ENCODE measurements around the gene MAPKAPK5. TPM values are rescaled to one million over a fixed set of nuclear protein-coding genes. Genes with fewer than 3 reads are reported as not detected.
A peak's percentile ranks its signal among the peaks of the same experiment; 100 is the strongest.
"Not testable (repeated sequence)": the region's sequence is repeated elsewhere in the genome, so short reads cannot be mapped to it uniquely, and the experiment has no call there.

The MAPKAPK5 gene
- total and polyA plus RNA-seq, 3 experiments from 2014 or later = 47.6 to 72.1 (median 69.8) TPM

DNA sequence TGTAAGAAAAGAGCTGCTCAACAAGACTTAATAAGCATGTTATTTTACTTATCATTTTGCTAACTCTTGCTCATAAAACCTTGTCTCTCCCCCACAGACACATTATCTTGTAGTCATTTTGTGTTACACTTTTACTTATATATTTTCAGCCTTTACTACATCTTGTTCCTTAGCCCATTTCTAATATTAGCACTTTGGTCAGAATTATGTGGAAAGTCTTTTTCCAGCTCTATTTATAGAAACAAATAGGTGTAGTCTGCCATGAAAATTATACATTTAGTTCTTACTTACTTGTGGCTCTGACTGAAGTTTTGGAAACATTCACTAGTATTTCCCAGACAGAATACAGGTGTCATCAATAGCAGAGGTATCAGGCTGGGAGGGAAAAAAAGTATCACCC, 94.8 kb downstream of the MAPKAPK5 start:
- CTCF ChIA-PET = no interaction called here
- Mint-ChIP-seq H3K27ac (peak overlapping the region in 2 of 8 donors; percentile 7 to 70), H3K36me3 (peaks cover 5 to 59% (median 20%) of the 10 kb centered on the region in 3 donors), H3K9me3 (no peaks in the 10 kb centered on the region), H3K4me3 (no peak overlapping the region), H3K27me3 (no peaks in the 10 kb centered on the region), H3K4me1 (peaks cover 0 to 1% (median 0%) of the 10 kb centered on the region in 3 donors)
- no peak for DNase-seq
- Histone ChIP-seq H3K4me1 (ENCODE audit: insufficient read depth, low read length) (no peaks in the 10 kb centered on the region), H3K27me3 (ENCODE audit: insufficient read depth, low read length, poor library complexity, severe bottlenecking) (no peaks in the 10 kb centered on the region), H3K27ac (ENCODE audit: low read depth, low read length) (no peak overlapping the region), H3K36me3 (ENCODE audit: insufficient read depth, low read length) (peaks cover 12% of the 10 kb centered on the region), H3K4me3 (ENCODE audit: low read length) (no peak overlapping the region), H3K9me3 (ENCODE audit: low read length) (no peaks in the 10 kb centered on the region)
- POLR2A ChIA-PET = no interaction called here

DNA sequence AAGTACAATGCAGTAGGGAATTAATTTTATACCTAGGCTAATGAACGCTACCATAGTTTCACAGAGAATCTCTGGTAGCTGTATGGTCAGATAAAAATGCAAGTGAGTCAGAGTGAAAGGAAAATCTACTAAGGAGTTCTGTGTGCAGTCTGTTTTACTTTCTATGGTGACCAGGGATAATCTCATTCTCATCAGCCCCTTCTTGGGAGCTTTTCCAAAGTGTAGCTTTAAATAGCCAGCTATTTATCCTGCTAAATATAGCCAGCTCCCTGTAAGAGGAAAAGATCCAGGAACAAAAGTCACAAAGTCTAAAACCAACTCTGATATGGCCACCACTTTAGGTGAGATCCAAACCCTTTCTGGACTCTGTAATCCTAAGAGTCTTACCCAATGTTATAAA, 95.4 kb downstream of the MAPKAPK5 start:
- no peaks in the 10 kb centered on the region for H3K27me3 Mint-ChIP-seq
- no peak for DNase-seq

DNA sequence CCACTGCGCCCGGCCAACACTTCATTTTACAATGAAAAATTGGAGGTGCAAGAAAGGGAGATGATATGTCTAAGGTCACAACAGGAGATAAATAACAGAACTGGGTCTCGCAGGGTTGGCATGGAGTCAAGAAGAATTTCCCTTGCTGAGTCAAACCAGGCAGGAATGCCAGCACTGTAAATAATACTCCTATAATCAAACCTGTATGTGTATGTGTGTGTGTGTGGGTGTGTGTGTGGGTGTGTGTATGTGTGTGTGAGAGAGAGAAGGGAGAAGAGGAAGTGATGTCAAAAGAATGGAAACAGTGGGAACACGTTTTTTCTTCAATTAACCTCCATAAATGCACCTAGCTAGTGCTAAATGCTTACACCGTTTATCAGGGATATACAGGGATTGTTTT, 100.5 kb downstream of the MAPKAPK5 start:
- no peak for DNase-seq
- CTCF ChIA-PET = interaction anchor here (5.0 kb wide), 1 partner anchor 71 kb away, joined by 71 read pairs; the partner anchor contains the start of genes ERP29 and TMEM116

More for the DNA sequence above, 95.4 kb downstream of the MAPKAPK5 start:
- ChIA-PET POLR2A (no interaction called here), CTCF (interaction anchor here (4.7 kb wide), 1 partner anchor 76 kb away, joined by 28 read pairs; the partner anchor contains the start of genes ERP29 and TMEM116)
- Mint-ChIP-seq H3K4me1 (peaks cover 0 to 1% (median 0%) of the 10 kb centered on the region in 3 donors), H3K27ac (peak overlapping the region in 1 of 8 donors; percentile 66), H3K4me3 (no peak overlapping the region), H3K9me3 (no peaks in the 10 kb centered on the region), H3K36me3 (peaks cover 5 to 54% (median 18%) of the 10 kb centered on the region in 3 donors)
- no peak overlapping the region for H3K27ac ChIP-seq (ENCODE audit: low read depth, low read length)
- H3K4me1 ChIP-seq (ENCODE audit: insufficient read depth, low read length) = no peaks in the 10 kb centered on the region
- peaks cover 12% of the 10 kb centered on the region for H3K36me3 ChIP-seq (ENCODE audit: insufficient read depth, low read length)
- H3K9me3 ChIP-seq (ENCODE audit: low read length) = no peaks in the 10 kb centered on the region
- no peak overlapping the region for H3K4me3 ChIP-seq (ENCODE audit: low read length)
- no peaks in the 10 kb centered on the region for H3K27me3 ChIP-seq (ENCODE audit: insufficient read depth, low read length, poor library complexity, severe bottlenecking)

DNA sequence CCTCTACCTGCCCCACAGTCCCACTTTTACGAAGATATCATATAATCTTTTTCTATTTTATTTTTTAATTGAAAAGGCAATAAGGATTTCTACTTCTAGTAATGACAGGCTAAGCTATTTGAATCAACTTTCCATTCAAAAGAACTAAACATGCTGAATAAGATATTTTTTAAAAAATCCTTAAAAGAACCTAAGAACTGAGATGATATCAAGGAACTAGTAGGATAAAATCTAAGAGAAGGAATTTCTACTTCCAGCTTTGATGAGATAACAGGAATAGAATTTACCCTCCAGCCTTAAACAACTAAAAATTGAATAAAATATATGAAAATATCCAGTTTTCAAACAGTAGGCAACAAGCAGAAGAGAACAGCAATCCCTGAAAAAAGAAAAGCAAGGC, 101.9 kb downstream of the MAPKAPK5 start:
- Mint-ChIP-seq H3K36me3 (peaks cover 0 to 18% (median 4%) of the 10 kb centered on the region in 3 donors), H3K4me3 (no peak overlapping the region), H3K9me3 (no peaks in the 10 kb centered on the region), H3K4me1 (peaks cover 13 to 20% (median 17%) of the 10 kb centered on the region in 3 donors), H3K27ac (no peak overlapping the region), H3K27me3 (no peaks in the 10 kb centered on the region)
- ChIA-PET CTCF (interaction anchor here (0.7 to 5.0 kb wide), 8 partner anchors 50 to 444 kb away, joined by 3 to 71 read pairs (median 5); partner anchors contain the start of genes ERP29 and TMEM116), POLR2A (interaction anchor here (0.5 to 3.5 kb wide), 3 partner anchors 70 to 134 kb away, joined by 3 to 60 read pairs (median 3); partner anchors contain the start of genes ERP29 and TMEM116)
- peaks cover 16% of the 10 kb centered on the region for H3K4me1 ChIP-seq (ENCODE audit: insufficient read depth, low read length)
- DNase-seq = no peak
- H3K4me3 ChIP-seq (ENCODE audit: low read length) = no peak overlapping the region
- H3K36me3 ChIP-seq (ENCODE audit: insufficient read depth, low read length) = no peaks in the 10 kb centered on the region
- H3K27me3 ChIP-seq (ENCODE audit: insufficient read depth, low read length, poor library complexity, severe bottlenecking) = no peaks in the 10 kb centered on the region
- no peak overlapping the region for H3K27ac ChIP-seq (ENCODE audit: low read depth, low read length)
- no peaks in the 10 kb centered on the region for H3K9me3 ChIP-seq (ENCODE audit: low read length)

More for the DNA sequence above, 100.5 kb downstream of the MAPKAPK5 start:
- H3K36me3 ChIP-seq (ENCODE audit: insufficient read depth, low read length) = peaks cover 6% of the 10 kb centered on the region
- no peak overlapping the region for H3K27ac ChIP-seq (ENCODE audit: low read depth, low read length)
- peaks cover 16% of the 10 kb centered on the region for H3K4me1 ChIP-seq (ENCODE audit: insufficient read depth, low read length)
- H3K9me3 Mint-ChIP-seq = no peaks in the 10 kb centered on the region
- peaks cover 0 to 23% (median 2%) of the 10 kb centered on the region in 3 donors for H3K36me3 Mint-ChIP-seq
- H3K4me3 Mint-ChIP-seq = no peak overlapping the region
- peak overlapping the region in 2 of 8 donors; percentile 1 to 88 for H3K27ac Mint-ChIP-seq
- H3K27me3 Mint-ChIP-seq = no peaks in the 10 kb centered on the region
- no peaks in the 10 kb centered on the region for H3K9me3 ChIP-seq (ENCODE audit: low read length)
- POLR2A ChIA-PET = no interaction called here
- H3K27me3 ChIP-seq (ENCODE audit: insufficient read depth, low read length, poor library complexity, severe bottlenecking) = no peaks in the 10 kb centered on the region
- no peak overlapping the region for H3K4me3 ChIP-seq (ENCODE audit: low read length)
- peaks cover 11 to 17% (median 15%) of the 10 kb centered on the region in 3 donors for H3K4me1 Mint-ChIP-seq

DNA sequence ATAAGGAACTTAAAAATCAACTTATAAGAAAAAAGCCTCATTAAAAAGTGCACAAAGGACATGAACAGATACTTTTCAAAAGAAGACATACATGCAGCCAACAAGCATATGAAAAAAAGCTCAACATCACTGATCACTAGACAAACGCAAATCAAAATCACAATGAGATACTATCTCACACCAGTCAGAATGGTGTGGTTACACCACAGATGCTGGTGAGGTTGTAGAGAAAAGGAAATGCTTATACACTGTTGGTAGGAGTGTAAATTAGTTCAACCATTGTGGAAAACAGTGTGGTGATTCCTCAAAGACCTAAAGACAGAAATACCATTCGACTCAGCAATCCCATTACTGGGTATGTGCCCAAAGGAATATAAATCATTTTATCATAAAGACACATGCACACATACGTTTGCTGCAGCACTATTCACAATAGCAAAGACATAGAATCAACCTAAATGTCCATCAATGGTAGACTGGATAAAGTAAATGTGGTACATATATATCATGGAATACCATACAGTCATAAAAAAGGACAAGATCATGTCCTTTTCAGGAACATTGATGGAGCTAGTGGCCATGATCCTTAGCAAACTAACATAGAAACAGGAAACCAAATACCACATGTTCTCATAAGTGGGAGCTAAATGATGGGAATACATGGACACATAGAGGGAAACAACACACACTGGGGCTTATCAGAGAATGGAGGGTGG, 109.1 kb downstream of the MAPKAPK5 start:
- H3K4me1 ChIP-seq (ENCODE audit: insufficient read depth, low read length) = peaks cover 19% of the 10 kb centered on the region
- Mint-ChIP-seq H3K36me3 (peaks cover 13 to 32% (median 19%) of the 10 kb centered on the region in 3 donors), H3K4me3 (peak overlapping the region in 5 of 7 donors; percentile 10 to 46 (median 33)), H3K4me1 (peaks cover 37 to 62% (median 49%) of the 10 kb centered on the region in 3 donors), H3K27ac (peak overlapping the region in 7 of 8 donors; percentile 18 to 90 (median 55))
- H3K27me3 Mint-ChIP-seq; H3K27ac ChIP-seq (ENCODE audit: low read depth, low read length); H3K27me3 ChIP-seq (ENCODE audit: insufficient read depth, low read length, poor library complexity, severe bottlenecking); H3K36me3 ChIP-seq (ENCODE audit: insufficient read depth, low read length); H3K4me3 ChIP-seq (ENCODE audit: low read length); H3K9me3 ChIP-seq (ENCODE audit: low read length); H3K9me3 Mint-ChIP-seq: not testable (repeated sequence)
- peak in 2 of 5 donors; percentile 14 to 18 for DNase-seq
- POLR2A ChIA-PET = interaction anchor here (2.2 kb wide), 1 partner anchor 61 kb away, joined by 7 read pairs; the partner anchor contains the start of genes ERP29 and TMEM116
- CTCF ChIA-PET = interaction anchor here (1.1 to 1.4 kb wide), 3 partner anchors 33 to 48 kb away, joined by 3 to 4 read pairs (median 3); no protein-coding TSS in a partner anchor

Other genes with a start within 250 kb of the MAPKAPK5 start
- 10 to 100 TPM; 39.9 to 44.9 TPM for gene ATXN2, start 242.9 kb upstream of the MAPKAPK5 start, total RNA-seq
- 27.7 TPM for gene ATXN2, start 242.9 kb upstream of the MAPKAPK5 start, polyA plus RNA-seq
- 10 to 100 TPM; 23.2 to 25.9 TPM for gene BRAP, start 156.3 kb upstream of the MAPKAPK5 start, total RNA-seq
- gene BRAP, start 156.3 kb upstream of the MAPKAPK5 start, polyA plus RNA-seq = 27.5 TPM
- 10 to 100 TPM; 20.7 to 21.6 TPM for gene ACAD10, start 156.2 kb upstream of the MAPKAPK5 start, total RNA-seq
- gene ACAD10, start 156.2 kb upstream of the MAPKAPK5 start, polyA plus RNA-seq = 13.0 TPM
- 1 to 10 TPM; 1.2 to 1.4 TPM for gene ALDH2, start 75.3 kb upstream of the MAPKAPK5 start, total RNA-seq
- gene ALDH2, start 75.3 kb upstream of the MAPKAPK5 start, polyA plus RNA-seq = 0.45 TPM
- 10 to 100 TPM; 13.1 to 13.7 TPM for gene TMEM116, start 170.9 kb downstream of the MAPKAPK5 start, total RNA-seq
- 28.4 TPM for gene TMEM116, start 170.9 kb downstream of the MAPKAPK5 start, polyA plus RNA-seq
- gene ERP29, start 171.2 kb downstream of the MAPKAPK5 start, total RNA-seq = 10 to 100 TPM; 87.4 to 88.0 TPM
- gene ERP29, start 171.2 kb downstream of the MAPKAPK5 start, polyA plus RNA-seq = 188 TPM

All from CD8-positive, alpha-beta memory T cell (primary cell).